Testis (tissue), 3 donors: ENCODE data around the gene EXD2. TPM values are rescaled to one million over a fixed set of nuclear protein-coding genes. Genes with fewer than 3 reads are reported as not detected.

Experiments used
- DNase-seq: peaks from one replicate; pipeline ENCODE4 v3.0.0-alpha.2; 2019
- H3K27ac ChIP-seq, 2 donors: fragments of 200-600 bp; sonication (generic); one replicate each; pipeline ENCODE4 v1.5.1; 2019
- H3K27me3 ChIP-seq: fragments of 200-600 bp; sonication (generic); one replicate; pipeline ENCODE4 v1.5.1; 2019
- H3K36me3 ChIP-seq: fragments of 200-600 bp; sonication (generic); one replicate; pipeline ENCODE4 v1.5.1; 2017; ENCODE audit warnings: low read depth; ENCODE audit errors: missing control alignments
- H3K4me1 ChIP-seq: fragments of 200-600 bp; sonication (generic); one replicate; pipeline ENCODE4 v1.5.1; 2019
- H3K4me3 ChIP-seq, 2 donors: fragments of 200-600 bp; sonication (generic); one replicate each; pipeline ENCODE4 v1.5.1; 2017 to 2019
- H3K9me3 ChIP-seq: fragments of 200-600 bp; sonication (generic); one replicate; pipeline ENCODE4 v1.5.1; 2017
- CTCF ChIP-seq, 3 experiments: fragments of 450-650 bp in 2 of 3; fragments of 200-600 bp in 1 of 3; sonication (generic) in 1 of 3; IDR thresholded peaks; one replicate each; pipeline ENCODE4 v1.5.1; 2016 to 2019; ENCODE audit warnings: antibody characterized with exemption in 3 of 3, mild to moderate bottlenecking in 2 of 3, moderate library complexity in 1 of 3
- POLR2A ChIP-seq: fragments of 450-650 bp; IDR thresholded peaks from one replicate; pipeline ENCODE4 v1.6.1; 2017; ENCODE audit warnings: antibody characterized with exemption, mild to moderate bottlenecking, moderate library complexity
- WGBS, 2 donors: methylation state at CpG; one replicate each; pipeline ENCODE4 v1.1.5; 2018; 5-methylcytosine and 5-hydroxymethylcytosine counted together
- intact Hi-C: fragments of 100-400 bp; cut with DNase I; formaldehyde crosslinking; loops from one replicate; pipeline ENCODE4 v1.15.1; 2023; ENCODE audit warnings: low total_unique reads
- polyA plus RNA-seq: library from polyadenylated mRNA; stranded (reverse); fragments of 350-450 nt; fragmentation: Illumina TruSeq; extraction: RNeasy Lipid Tissue Mini Kit (QIAGEN cat#74804); gene quantifications from one replicate; pipeline ENCODE4 v1.2.3, GENCODE V29; 2014; ENCODE audit warnings: low read depth, low replicate concordance; ENCODE audit not compliant: insufficient read depth
- total RNA-seq, 2 donors: library from RNA; depleted of rRNA; stranded (reverse); fragments of >200 nt; gene quantifications; one replicate each; pipeline ENCODE4 v1.2.3, GENCODE V29; 2016

The EXD2 gene
- total and polyA plus RNA-seq, 3 donors from 2014 or later = 22.4 to 70.3 (median 27.2) TPM

GRCh38 chr14:69281450-69282169, 90.3 kb downstream of the EXD2 start:
- Histone ChIP-seq H3K9me3 (no peaks in the 10 kb centered on the region), H3K27me3 (no peaks in the 10 kb centered on the region), H3K4me1 (no peaks in the 10 kb centered on the region), H3K4me3 (no peak overlapping the region), H3K36me3 (no peaks in the 10 kb centered on the region), H3K27ac (no peak overlapping the region)
- no peak for DNase-seq
- intact Hi-C loops = no loop called here
- WGBS, 2 donors = 81 to 89% methylated on average over 10 of the region's 10 CpGs
- TF ChIP-seq CTCF (IDR thresholded peaks at IDR 0.05) (no peak), POLR2A (no peak)

- 97 to 98% methylated on average over 6 of the region's 6 CpGs for WGBS, 2 donors
- no peaks in the 10 kb centered on the region for H3K36me3 ChIP-seq
- H3K27ac ChIP-seq = no peak overlapping the region
- H3K4me3 ChIP-seq = no peak overlapping the region
- no peaks in the 10 kb centered on the region for H3K27me3 ChIP-seq
- TF ChIP-seq POLR2A (no peak), CTCF (IDR thresholded peaks at IDR 0.05) (no peak)
- no peaks in the 10 kb centered on the region for H3K4me1 ChIP-seq
- intact Hi-C loops = no loop called here
- DNase-seq = no peak
- H3K9me3 ChIP-seq = no peaks in the 10 kb centered on the region
These were observed 91.2 kb downstream of the EXD2 start for GRCh38 chr14:69282448-69282847.

GRCh38 chr14:69284170-69284569, 92.9 kb downstream of the EXD2 start:
- DNase-seq = no peak
- no peak overlapping the region for H3K27ac ChIP-seq
- H3K27me3 ChIP-seq = no peaks in the 10 kb centered on the region
- H3K4me3 ChIP-seq = no peak overlapping the region
- WGBS, 2 donors = 86 to 91% methylated on average over 6 to 9 of the region's 9 CpGs
- intact Hi-C loops = no loop called here
- H3K36me3 ChIP-seq = no peaks in the 10 kb centered on the region
- H3K4me1 ChIP-seq = peaks cover 6% of the 10 kb centered on the region
- no peaks in the 10 kb centered on the region for H3K9me3 ChIP-seq
- no peak for TF ChIP-seq CTCF (IDR thresholded peaks at IDR 0.05)
- TF ChIP-seq POLR2A = no peak

- Histone ChIP-seq H3K27me3 (no peaks in the 10 kb centered on the region), H3K36me3 (no peaks in the 10 kb centered on the region), H3K4me1 (peaks cover 6% of the 10 kb centered on the region), H3K4me3 (no peak overlapping the region), H3K9me3 (no peaks in the 10 kb centered on the region), H3K27ac (no peak overlapping the region)
- WGBS, 2 donors = 77 to 88% methylated on average over 7 of the region's 7 CpGs
- intact Hi-C loops = no loop called here
- no peak for TF ChIP-seq CTCF (IDR thresholded peaks at IDR 0.05)
- TF ChIP-seq POLR2A = no peak
- DNase-seq = no peak
These were observed 94.5 kb downstream of the EXD2 start for GRCh38 chr14:69285661-69286255.
